Chondrocyte (in vitro differentiated cells): ENCODE measurements around the gene OPHN1. TPM values are rescaled to one million over a fixed set of nuclear protein-coding genes. Genes with fewer than 3 reads are reported as not detected.

Experiments used
- DNase-seq: peaks from one replicate; pipeline ENCODE4 v3.0.0; 2021; ENCODE audit warnings: mixed read lengths, low spot score
- H3K27ac Mint-ChIP-seq: one replicate; pipeline ENCODE4 v1.8.0; 2021; ENCODE audit warnings: mild to moderate bottlenecking, moderate library complexity, mixed read lengths; ENCODE audit not compliant: unreplicated experiment
- H3K27me3 Mint-ChIP-seq: 2 replicates; pipeline ENCODE4 v1.8.0; 2021; ENCODE audit warnings: low read depth, mixed read lengths
- H3K36me3 Mint-ChIP-seq: 2 replicates; pipeline ENCODE4 v1.8.0; 2021; ENCODE audit warnings: low read depth, mixed read lengths
- H3K4me1 Mint-ChIP-seq: 2 replicates; pipeline ENCODE4 v1.8.0; 2021; ENCODE audit warnings: low read depth, mild to moderate bottlenecking, mixed read lengths
- H3K4me3 Mint-ChIP-seq: one replicate; pipeline ENCODE4 v1.8.0; 2021; ENCODE audit warnings: mild to moderate bottlenecking, moderate library complexity, mixed read lengths; ENCODE audit not compliant: unreplicated experiment
- H3K9me3 Mint-ChIP-seq: 2 replicates; pipeline ENCODE4 v1.8.0; 2021; ENCODE audit warnings: low read depth, mixed read lengths
- CTCF ChIP-seq: fragments of 200-600 bp; sonication (generic); IDR thresholded peaks from 2 replicates; pipeline ENCODE4 v1.5.0; 2021; ENCODE audit warnings: antibody characterized with exemption, mild to moderate bottlenecking, moderate library complexity
- total RNA-seq: library from RNA; stranded (reverse); gene quantifications from 3 replicates; pipeline ENCODE4 v1.2.1, GENCODE V29; 2021

OPHN1 gene
- total RNA-seq, 1 donor from 2014 or later: 6.1 TPM

GRCh38 chrX:68112321-68112720 lies 321.0 kb downstream of the OPHN1 start:
- TF ChIP-seq CTCF: no peak
- no peak overlapping the region for H3K4me3 Mint-ChIP-seq
- no peak for DNase-seq
- peaks cover 1% of the 10 kb centered on the region for H3K36me3 Mint-ChIP-seq
- peaks cover 3% of the 10 kb centered on the region for H3K9me3 Mint-ChIP-seq
- no peak overlapping the region for H3K27ac Mint-ChIP-seq
- no peaks in the 10 kb centered on the region for H3K27me3 Mint-ChIP-seq
- peaks cover 3% of the 10 kb centered on the region for H3K4me1 Mint-ChIP-seq

- H3K4me3 Mint-ChIP-seq: no peak overlapping the region
- TF ChIP-seq CTCF: no peak
- no peak overlapping the region for H3K27ac Mint-ChIP-seq
- peaks cover 1% of the 10 kb centered on the region for H3K36me3 Mint-ChIP-seq
- no peaks in the 10 kb centered on the region for H3K27me3 Mint-ChIP-seq
- DNase-seq: no peak
- peaks cover 8% of the 10 kb centered on the region for H3K9me3 Mint-ChIP-seq
- H3K4me1 Mint-ChIP-seq: no peaks in the 10 kb centered on the region
Observed at GRCh38 chrX:68109162-68109561, 324.1 kb downstream of the OPHN1 start.

- Mint-ChIP-seq H3K27ac (no peak overlapping the region), H3K4me3 (no peak overlapping the region), H3K9me3 (peaks cover 28% of the 10 kb centered on the region), H3K4me1 (no peaks in the 10 kb centered on the region), H3K36me3 (peaks cover 11% of the 10 kb centered on the region), H3K27me3 (no peaks in the 10 kb centered on the region)
- no peak for DNase-seq
- no peak for TF ChIP-seq CTCF
Observed at GRCh38 chrX:68098431-68098830, 334.9 kb downstream of the OPHN1 start.

GRCh38 chrX:68090266-68090665 lies 343.0 kb downstream of the OPHN1 start:
- H3K27me3 Mint-ChIP-seq: no peaks in the 10 kb centered on the region
- no peak overlapping the region for H3K4me3 Mint-ChIP-seq
- H3K36me3 Mint-ChIP-seq: peaks cover 4% of the 10 kb centered on the region
- peak; percentile 54 for TF ChIP-seq CTCF
- H3K27ac Mint-ChIP-seq: no peak overlapping the region
- H3K9me3 Mint-ChIP-seq: peaks cover 4% of the 10 kb centered on the region
- DNase-seq: no peak
- H3K4me1 Mint-ChIP-seq: no peaks in the 10 kb centered on the region

- no peak overlapping the region for H3K27ac Mint-ChIP-seq
- H3K27me3 Mint-ChIP-seq: no peaks in the 10 kb centered on the region
- no peak for TF ChIP-seq CTCF
- peaks cover 4% of the 10 kb centered on the region for H3K9me3 Mint-ChIP-seq
- H3K36me3 Mint-ChIP-seq: no peaks in the 10 kb centered on the region
- DNase-seq: no peak
- H3K4me3 Mint-ChIP-seq: no peak overlapping the region
- no peaks in the 10 kb centered on the region for H3K4me1 Mint-ChIP-seq
Observed at GRCh38 chrX:68087526-68087925, 345.8 kb downstream of the OPHN1 start.
